Naive thymus-derived CD4-positive, alpha-beta T cell (primary cell): ENCODE data around the gene HNRNPM. TPM values are rescaled to one million over a fixed set of nuclear protein-coding genes. Genes with fewer than 3 reads are reported as not detected.
A peak's percentile ranks its signal among the peaks of the same experiment; 100 is the strongest.

Experiments
- ATAC-seq: fragments of 150-1000 bp; cut with Tn5 transposase; 2 replicates; pipeline ENCODE4 v1.10.0; 2021; ENCODE audit warnings: mild to moderate bottlenecking, moderate library complexity
- CTCF ChIA-PET: fragments of 350-600 bp; sonication (Branson Sonifier 250); formaldehyde crosslinking; loops from one replicate; lab custom pipeline; 2021; ENCODE audit warnings: antibody characterized with exemption; lab: Charles Lee
- POLR2A ChIA-PET: fragments of 350-600 bp; sonication (Branson Sonifier 250); formaldehyde crosslinking; loops from one replicate; lab custom pipeline; 2021; ENCODE audit warnings: antibody characterized with exemption, inconsistent platforms; lab: Charles Lee
- DNase-seq, 9 donors: peaks; one replicate each; pipeline versions ENCODE4 v3.0.0 to v3.0.0-alpha.2; 2020 to 2022; ENCODE audit warnings: mixed read lengths in 1 of 9
- H3K27ac ChIP-seq: one replicate; pipeline ENCODE4 v1.7.0; 2013; ENCODE audit warnings: mild to moderate bottlenecking, low read depth, low read length, moderate library complexity
- H3K27me3 ChIP-seq, 2 donors: one replicate each; pipeline ENCODE4 v1.7.0; 2013; ENCODE audit warnings: low read length in 2 of 2, mild to moderate bottlenecking in 2 of 2, moderate library complexity in 2 of 2; ENCODE audit not compliant: control insufficient read depth in 2 of 2, insufficient read depth in 2 of 2
- H3K36me3 ChIP-seq, 3 experiments: 1 replicate in 2 of 3; 2 replicates in 1 of 3; pipeline ENCODE4 v1.7.0; 2013; ENCODE audit warnings: low read length in 3 of 3, mild to moderate bottlenecking in 3 of 3, moderate library complexity in 1 of 3; ENCODE audit not compliant: insufficient read depth in 3 of 3, control insufficient read depth in 2 of 3
- H3K4me1 ChIP-seq, 2 donors: one replicate each; pipeline ENCODE4 v1.7.0; 2013; ENCODE audit warnings: low read length in 2 of 2, mild to moderate bottlenecking in 2 of 2, moderate library complexity in 1 of 2; ENCODE audit not compliant: control insufficient read depth in 2 of 2, insufficient read depth in 2 of 2
- H3K4me3 ChIP-seq: 2 replicates; pipeline ENCODE4 v1.7.0; 2013; ENCODE audit warnings: mild to moderate bottlenecking, low read length
- H3K9me3 ChIP-seq, 3 experiments: 1 replicate in 2 of 3; 2 replicates in 1 of 3; pipeline ENCODE4 v1.7.0; 2013; ENCODE audit warnings: low read length in 3 of 3; ENCODE audit not compliant: control insufficient read depth in 2 of 3
- H3K27ac Mint-ChIP-seq, 9 donors: one replicate each; pipeline ENCODE4 v1.8.0; 2020 to 2022; ENCODE audit warnings: mixed read lengths in 9 of 9, mild to moderate bottlenecking in 8 of 9, moderate library complexity in 5 of 9, inconsistent platforms in 2 of 9
- H3K27me3 Mint-ChIP-seq, 5 donors: one replicate each; pipeline ENCODE4 v1.8.0; 2021 to 2022; ENCODE audit warnings: mixed read lengths in 5 of 5, mild to moderate bottlenecking in 1 of 5
- H3K36me3 Mint-ChIP-seq, 5 donors: one replicate each; pipeline ENCODE4 v1.8.0; 2020 to 2022; ENCODE audit warnings: mixed read lengths in 5 of 5, mild to moderate bottlenecking in 3 of 5, inconsistent platforms in 1 of 5
- H3K4me1 Mint-ChIP-seq, 7 donors: one replicate each; pipeline ENCODE4 v1.8.0; 2020 to 2022; ENCODE audit warnings: mixed read lengths in 7 of 7, mild to moderate bottlenecking in 3 of 7, inconsistent platforms in 1 of 7
- H3K4me3 Mint-ChIP-seq, 10 donors: one replicate each; pipeline ENCODE4 v1.8.0; 2020 to 2022; ENCODE audit warnings: mild to moderate bottlenecking in 10 of 10, mixed read lengths in 10 of 10, moderate library complexity in 6 of 10, inconsistent platforms in 2 of 10
- H3K9me3 Mint-ChIP-seq, 11 donors: one replicate each; pipeline ENCODE4 v1.8.0; 2020 to 2022; ENCODE audit warnings: mixed read lengths in 11 of 11, mild to moderate bottlenecking in 4 of 11, inconsistent platforms in 1 of 11, moderate library complexity in 1 of 11
- intact Hi-C, 2 donors: fragments of 100-400 bp; cut with micrococcal nuclease; formaldehyde crosslinking; loops; one replicate each; pipeline ENCODE4 v1.15.1; 2023
- polyA plus RNA-seq, 2 donors: library from polyadenylated mRNA; unstranded; fragments of 300-500 nt; fragmentation: Illumina TruSeq; gene quantifications; one replicate each; pipeline ENCODE4 v1.2.3, GENCODE V29; 2021
- total RNA-seq, 6 experiments: library from RNA in 5 of 6; stranded (reverse) in 5 of 6; gene quantifications; 1 replicate in 5 of 6; 2 replicates in 1 of 6; pipeline ENCODE4 v1.2.3 and lab custom pipeline; 2021 to 2026

HNRNPM gene
- total and polyA plus RNA-seq, 7 experiments from 2014 or later, result 175 to 378 (median 272) TPM

- H3K9me3 Mint-ChIP-seq, result no peaks in the 10 kb centered on the region
- peaks cover 0 to 47% (median 0%) of the 10 kb centered on the region in 5 donors for H3K36me3 Mint-ChIP-seq
- H3K27me3 Mint-ChIP-seq, result no peaks in the 10 kb centered on the region
- peaks cover 0 to 39% (median 0%) of the 10 kb centered on the region in 3 experiments for H3K36me3 ChIP-seq
- no peak overlapping the region for H3K4me3 ChIP-seq
- DNase-seq (no peak), ATAC-seq (no peak)
- no peaks in the 10 kb centered on the region for H3K27me3 ChIP-seq
- peaks cover 0 to 11% of the 10 kb centered on the region in 2 donors for H3K4me1 ChIP-seq
- H3K4me1 Mint-ChIP-seq, result peaks cover 9 to 27% (median 19%) of the 10 kb centered on the region in 7 donors
- ChIA-PET CTCF (no interaction called here), POLR2A (interaction anchor here (0.6 to 1.0 kb wide), 2 partner anchors 11 to 12 kb away, joined by 3 read pairs; no protein-coding TSS in a partner anchor)
- intact Hi-C loops, result no loop called here
- no peak overlapping the region for H3K4me3 Mint-ChIP-seq
- no peaks in the 10 kb centered on the region for H3K9me3 ChIP-seq
- peak overlapping the region in 2 of 9 donors; percentile 29 to 74 for H3K27ac Mint-ChIP-seq
- H3K27ac ChIP-seq, result no peak overlapping the region
Measured at GRCh38 chr19:8530061-8530679, 85.4 kb downstream of the HNRNPM start.

- peaks cover 0 to 11% of the 10 kb centered on the region in 2 donors for H3K4me1 ChIP-seq
- peaks cover 0 to 34% (median 0%) of the 10 kb centered on the region in 3 experiments for H3K36me3 ChIP-seq
- H3K27me3 Mint-ChIP-seq, result no peaks in the 10 kb centered on the region
- ChIA-PET POLR2A (interaction anchor here (1.0 to 1.3 kb wide), 2 partner anchors 13 to 17 kb away, joined by 4 to 6 read pairs; partner anchors contain the start of gene ZNF414), CTCF (interaction anchor here (0.9 to 1.0 kb wide), 2 partner anchors 14 to 50 kb away, joined by 3 to 7 read pairs; no protein-coding TSS in a partner anchor)
- no peak overlapping the region for H3K27ac ChIP-seq
- H3K4me1 Mint-ChIP-seq, result peaks cover 9 to 27% (median 20%) of the 10 kb centered on the region in 7 donors
- no peak overlapping the region for H3K27ac Mint-ChIP-seq
- intact Hi-C loops, result no loop called here
- no peak overlapping the region for H3K4me3 ChIP-seq
- ATAC-seq (no peak), DNase-seq (no peak)
- no peak overlapping the region for H3K4me3 Mint-ChIP-seq
- H3K27me3 ChIP-seq, result no peaks in the 10 kb centered on the region
- no peaks in the 10 kb centered on the region for H3K9me3 ChIP-seq
- peaks cover 0 to 56% (median 0%) of the 10 kb centered on the region in 5 donors for H3K36me3 Mint-ChIP-seq
- no peaks in the 10 kb centered on the region for H3K9me3 Mint-ChIP-seq
Measured at GRCh38 chr19:8531470-8531869, 86.7 kb downstream of the HNRNPM start.

GRCh38 chr19:8532225-8532624 is 87.5 kb downstream of the HNRNPM start:
- no peak overlapping the region for H3K4me3 Mint-ChIP-seq
- H3K27me3 ChIP-seq, result no peaks in the 10 kb centered on the region
- DNase-seq (no peak), ATAC-seq (no peak)
- H3K27ac Mint-ChIP-seq, result peak overlapping the region in 3 of 9 donors; percentile 8 to 48 (median 13)
- H3K27me3 Mint-ChIP-seq, result no peaks in the 10 kb centered on the region
- no peak overlapping the region for H3K27ac ChIP-seq
- CTCF ChIA-PET, result interaction anchor here (0.9 kb wide), 1 partner anchor 49 kb away, joined by 7 read pairs; no protein-coding TSS in a partner anchor
- POLR2A ChIA-PET, result interaction anchor here (0.7 kb wide), 1 partner anchor 46 kb away, joined by 4 read pairs; no protein-coding TSS in a partner anchor
- H3K9me3 Mint-ChIP-seq, result no peaks in the 10 kb centered on the region
- H3K4me1 ChIP-seq, result peaks cover 0 to 11% of the 10 kb centered on the region in 2 donors
- H3K4me1 Mint-ChIP-seq, result peaks cover 5 to 25% (median 15%) of the 10 kb centered on the region in 7 donors
- H3K4me3 ChIP-seq, result no peak overlapping the region
- peaks cover 0 to 30% (median 0%) of the 10 kb centered on the region in 3 experiments for H3K36me3 ChIP-seq
- H3K9me3 ChIP-seq, result no peaks in the 10 kb centered on the region
- peaks cover 0 to 56% (median 0%) of the 10 kb centered on the region in 5 donors for H3K36me3 Mint-ChIP-seq
- intact Hi-C loops, result no loop called here

GRCh38 chr19:8536282-8536681 is 91.5 kb downstream of the HNRNPM start:
- H3K4me1 ChIP-seq, result no peaks in the 10 kb centered on the region
- peaks cover 0 to 6% (median 0%) of the 10 kb centered on the region in 3 experiments for H3K36me3 ChIP-seq
- DNase-seq (no peak), ATAC-seq (no peak)
- Mint-ChIP-seq H3K27ac (peak overlapping the region in 1 of 9 donors; percentile 71), H3K4me3 (no peak overlapping the region), H3K36me3 (peaks cover 0 to 37% (median 0%) of the 10 kb centered on the region in 5 donors), H3K27me3 (no peaks in the 10 kb centered on the region), H3K4me1 (peaks cover 0 to 8% (median 3%) of the 10 kb centered on the region in 7 donors), H3K9me3 (no peaks in the 10 kb centered on the region)
- H3K27ac ChIP-seq, result no peak overlapping the region
- ChIA-PET CTCF (no interaction called here), POLR2A (no interaction called here)
- no peak overlapping the region for H3K4me3 ChIP-seq
- H3K27me3 ChIP-seq, result no peaks in the 10 kb centered on the region
- no peaks in the 10 kb centered on the region for H3K9me3 ChIP-seq
- intact Hi-C loops, result no loop called here

GRCh38 chr19:8537099-8537498 is 92.3 kb downstream of the HNRNPM start:
- H3K27ac Mint-ChIP-seq, result no peak overlapping the region

More at GRCh38 chr19:8537099-8537498, 92.3 kb downstream of the HNRNPM start:
- Mint-ChIP-seq H3K27me3 (no peaks in the 10 kb centered on the region), H3K9me3 (no peaks in the 10 kb centered on the region), H3K4me3 (no peak overlapping the region), H3K4me1 (peaks cover 0 to 8% (median 1%) of the 10 kb centered on the region in 7 donors), H3K36me3 (peaks cover 0 to 34% (median 0%) of the 10 kb centered on the region in 5 donors)
- POLR2A ChIA-PET, result interaction anchor here (0.7 to 2.8 kb wide), 2 partner anchors 16 to 65 kb away, joined by 3 to 6 read pairs; no protein-coding TSS in a partner anchor
- DNase-seq (no peak), ATAC-seq (no peak)
- Histone ChIP-seq H3K4me3 (no peak overlapping the region), H3K4me1 (no peaks in the 10 kb centered on the region), H3K9me3 (no peaks in the 10 kb centered on the region), H3K27ac (no peak overlapping the region), H3K27me3 (no peaks in the 10 kb centered on the region), H3K36me3 (peaks cover 0 to 12% (median 0%) of the 10 kb centered on the region in 3 experiments)
- CTCF ChIA-PET, result interaction anchor here (1.0 kb wide), 1 partner anchor 42 kb away, joined by 3 read pairs; no protein-coding TSS in a partner anchor
- intact Hi-C loops, result no loop called here
